GM18520 (cell line): Measurements from ENCODE around the gene PDCD5.
"Not testable (repeated sequence)": the region's sequence is repeated elsewhere in the genome, so short reads cannot be mapped to it uniquely, and the experiment has no call there.

ENCODE experiments used
- ATAC-seq: cut with Tn5 transposase; IDR thresholded peaks from one replicate; pipeline ENCODE4 v1.9.1; 2021; ENCODE audit not compliant: unreplicated experiment

The PDCD5 gene

DNA sequence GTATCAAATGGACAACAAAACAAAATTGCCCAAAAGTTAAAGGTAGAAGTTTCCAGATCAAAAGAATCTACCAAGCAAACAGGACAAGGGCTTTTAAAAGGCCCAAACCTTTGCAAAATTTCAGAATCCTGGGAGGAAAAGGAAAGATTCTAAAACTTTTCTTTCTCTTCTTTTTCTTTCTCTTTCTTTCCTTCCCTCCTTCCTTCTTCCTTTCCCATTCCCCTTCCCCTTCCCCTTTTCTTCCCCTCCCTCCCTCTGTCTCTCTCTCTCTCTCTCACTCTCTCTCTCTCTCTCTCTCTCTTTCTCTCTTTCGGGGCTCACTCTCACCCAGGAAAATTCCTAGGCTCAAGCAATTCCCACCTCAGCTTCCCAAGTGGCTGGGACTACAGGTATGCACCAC is 4.2 kb upstream of the PDCD5 start:
- no peak for ATAC-seq

- ATAC-seq: no peak
Observed at GRCh38 chr19:32580353-32580900, 563 bp upstream of the PDCD5 start.

DNA sequence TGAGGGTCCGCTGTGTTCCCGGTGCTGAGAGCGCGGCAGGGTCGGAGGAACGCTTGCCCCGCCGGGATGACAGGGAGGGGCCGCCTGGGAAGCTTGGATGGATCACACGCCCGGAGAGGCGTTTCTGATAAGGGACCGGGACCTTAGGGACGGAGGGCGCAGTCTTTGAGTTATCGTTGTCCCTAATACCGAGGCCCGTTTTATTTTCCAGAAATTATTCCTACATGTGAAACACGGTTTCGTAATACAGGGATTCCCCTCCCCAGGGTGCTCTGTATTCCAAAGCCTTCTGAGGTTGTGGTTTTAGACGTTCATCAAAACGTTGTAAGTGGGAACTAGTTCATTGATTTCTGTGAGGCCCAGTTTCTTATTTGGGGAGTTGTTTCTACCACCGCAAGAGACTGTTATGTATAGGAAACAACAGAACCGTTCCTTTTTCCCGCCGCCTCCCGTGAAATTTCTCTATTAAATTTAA is 752 bp downstream of the PDCD5 start:
- ATAC-seq: no peak

GRCh38 chr19:32587747-32588504 is 6.9 kb downstream of the PDCD5 start:
- not testable (repeated sequence) for ATAC-seq

DNA sequence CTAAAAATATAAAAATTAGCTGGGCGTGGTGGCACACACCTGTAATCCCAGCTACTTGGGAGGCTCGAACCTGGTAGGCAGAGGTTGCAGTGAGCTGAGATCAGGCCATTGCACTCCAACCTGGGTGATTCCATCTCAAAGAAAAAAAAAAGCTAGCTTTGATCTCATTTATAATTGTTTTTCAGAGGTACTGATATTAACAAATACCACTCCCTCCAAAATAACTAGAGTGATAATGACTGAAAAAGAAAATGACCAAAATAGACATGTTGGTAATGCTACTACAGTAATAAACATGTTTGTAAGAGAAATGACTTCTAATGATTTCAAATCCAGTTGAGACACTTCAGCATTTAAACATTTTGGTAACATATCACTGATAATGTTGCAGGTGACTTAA is 13.0 kb downstream of the PDCD5 start:
- ATAC-seq: no peak

GRCh38 chr19:32595491-32595890 is 14.5 kb downstream of the PDCD5 start:
- no peak for ATAC-seq

DNA sequence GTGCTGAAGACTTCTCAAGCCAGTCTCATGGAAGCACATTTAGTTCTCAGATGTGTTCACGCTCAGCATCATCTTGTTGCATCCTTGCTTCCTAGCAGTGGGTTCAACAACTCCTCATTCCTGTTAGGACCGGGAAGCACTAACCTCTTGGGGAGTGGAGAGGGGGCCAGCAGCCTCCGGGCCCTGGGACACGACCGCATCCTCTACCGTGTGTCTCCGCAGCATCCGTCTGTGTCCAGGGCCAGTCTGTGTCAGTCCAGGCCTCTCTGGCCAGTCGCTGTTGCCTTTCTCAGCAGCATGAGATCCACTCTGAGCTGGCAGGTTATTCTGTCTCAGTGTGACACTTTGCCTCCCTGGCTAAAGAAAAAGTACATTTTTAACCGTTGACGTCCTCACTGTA is 17.0 kb downstream of the PDCD5 start:
- no peak for ATAC-seq

- ATAC-seq: no peak
Observed at GRCh38 chr19:32599258-32599657, 18.3 kb downstream of the PDCD5 start.

GRCh38 chr19:32599736-32600157 is 18.8 kb downstream of the PDCD5 start:
- ATAC-seq: no peak

DNA sequence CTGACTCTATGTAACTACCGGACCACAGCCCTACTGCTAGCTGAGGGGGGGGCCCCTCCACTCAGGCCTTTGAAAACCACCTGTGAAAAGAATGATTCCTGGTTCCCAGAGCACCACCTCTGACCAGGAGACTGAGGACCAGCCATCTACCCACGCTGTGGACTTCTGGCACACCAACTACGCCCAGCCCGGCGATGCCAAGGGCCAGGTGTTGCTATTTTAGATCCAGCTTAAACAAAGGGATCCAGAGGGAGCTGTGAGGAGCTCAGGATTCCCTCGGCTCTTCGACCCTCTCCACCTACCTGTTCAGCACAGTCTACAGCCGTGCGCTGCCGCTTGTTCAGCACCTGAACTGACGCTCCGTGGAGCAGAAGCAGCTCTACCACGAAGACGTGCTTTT is 23.0 kb downstream of the PDCD5 start:
- no peak for ATAC-seq

GRCh38 chr19:32605544-32605943 is 24.6 kb downstream of the PDCD5 start:
- no peak for ATAC-seq

DNA sequence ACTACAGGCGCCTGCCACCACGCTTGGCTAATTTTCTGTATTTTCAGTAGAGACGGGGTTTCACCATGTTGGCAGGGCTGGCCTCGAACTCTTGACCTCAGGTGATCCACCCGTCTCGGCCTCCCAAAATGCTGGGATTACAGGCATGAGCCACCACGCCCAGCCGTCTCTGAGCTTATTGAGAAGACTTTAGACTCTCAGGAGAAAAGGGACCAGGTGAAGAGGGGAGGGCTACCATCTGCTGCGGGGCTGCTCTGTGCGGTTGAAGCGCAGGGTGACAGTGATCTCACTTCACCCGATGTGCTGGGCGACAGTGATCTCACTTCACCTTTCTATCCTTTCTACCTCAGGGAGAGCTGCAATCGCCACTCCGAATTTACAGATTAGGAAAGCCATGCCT is 25.3 kb downstream of the PDCD5 start:
- no peak for ATAC-seq

DNA sequence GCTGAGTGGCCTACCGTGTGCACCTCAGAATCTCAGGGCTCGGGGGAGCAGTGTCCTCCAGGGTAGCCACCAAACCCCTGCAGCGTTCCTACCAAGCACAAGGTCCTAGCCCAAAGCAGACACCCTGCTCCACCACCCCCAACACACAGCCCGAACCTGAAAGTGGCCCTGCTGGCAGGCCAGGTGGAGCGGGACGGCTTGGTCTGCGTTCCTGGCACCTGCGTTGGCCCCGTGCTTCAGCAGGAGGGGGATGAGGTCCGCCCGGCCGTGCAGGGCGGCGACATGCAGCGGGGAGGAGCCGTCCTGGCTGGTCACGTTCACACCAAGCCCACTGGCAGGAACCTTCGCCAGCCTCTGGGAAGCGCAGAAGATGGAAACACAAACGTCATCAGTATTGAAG is 26.5 kb downstream of the PDCD5 start:
- ATAC-seq: no peak

- no peak for ATAC-seq
Observed at GRCh38 chr19:32611161-32611560, 30.2 kb downstream of the PDCD5 start.

- no peak for ATAC-seq
Observed at GRCh38 chr19:32613008-32613407, 32.0 kb downstream of the PDCD5 start.

- ATAC-seq: no peak
Observed at GRCh38 chr19:32614916-32615315, 33.9 kb downstream of the PDCD5 start.

- ATAC-seq: no peak
Observed at GRCh38 chr19:32615569-32615968, 34.6 kb downstream of the PDCD5 start.

- no peak for ATAC-seq
Observed at GRCh38 chr19:32619051-32619685, 38.2 kb downstream of the PDCD5 start.

GRCh38 chr19:32622002-32622401 is 41.0 kb downstream of the PDCD5 start:
- no peak for ATAC-seq

GRCh38 chr19:32624410-32624809 is 43.4 kb downstream of the PDCD5 start:
- ATAC-seq: no peak

DNA sequence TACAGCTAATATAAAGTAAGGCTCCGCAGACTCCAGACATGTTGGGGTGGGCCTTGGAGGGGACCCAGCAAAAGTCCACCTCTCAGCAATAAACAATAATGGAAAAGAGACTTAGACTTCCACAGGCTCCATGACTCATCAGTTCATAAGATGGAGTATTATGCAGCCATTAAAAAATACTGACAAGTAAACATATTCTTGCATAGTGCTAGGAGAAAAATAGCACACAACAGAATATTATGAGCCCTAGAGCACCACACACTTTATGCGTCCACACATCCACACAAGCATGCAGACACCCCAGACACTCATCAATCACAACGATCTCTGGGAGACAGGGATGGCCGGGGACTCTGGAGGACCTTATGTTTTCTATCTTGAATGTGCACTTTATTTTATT is 46.0 kb downstream of the PDCD5 start:
- ATAC-seq: no peak

GRCh38 chr19:32627714-32628270 is 46.8 kb downstream of the PDCD5 start:
- ATAC-seq: no peak
